PC-3 (cell line): Measurements from ENCODE around the gene ZNF396.

Experiments used
- CTCF ChIP-seq: fragments of 300-600 bp; sonication (generic); conservative IDR thresholded peaks from 2 replicates; pipeline ENCODE4 v1.5.1; 2017; ENCODE audit warnings: antibody characterized with exemption, low read depth, mild to moderate bottlenecking, low read length
- EZH2 ChIP-seq: fragments of 300-600 bp; sonication (generic); IDR thresholded peaks from one replicate; pipeline ENCODE4 v1.6.1; 2017; ENCODE audit warnings: antibody characterized with exemption, mild to moderate bottlenecking, low read length; ENCODE audit not compliant: unreplicated experiment

DNA sequence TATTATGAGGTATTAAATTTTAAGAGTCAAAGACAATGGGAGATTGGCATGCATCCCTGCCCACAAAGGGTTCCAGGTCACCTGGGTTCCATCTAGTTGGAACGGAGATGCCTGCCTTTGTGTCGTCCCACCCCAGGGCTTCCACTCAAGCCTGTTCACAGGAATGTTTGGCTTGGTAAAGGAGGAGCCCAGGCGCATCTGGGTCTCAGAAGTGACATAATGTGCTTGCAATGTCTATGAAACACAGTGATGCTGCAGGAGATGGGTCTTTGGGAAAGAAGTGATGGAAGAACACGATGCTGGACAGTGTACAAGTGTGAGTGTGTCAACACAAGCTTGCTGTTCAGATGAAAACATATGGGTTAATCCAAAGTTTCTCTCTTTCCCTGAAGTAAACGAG is 49.6 kb upstream of the ZNF396 start:
- TF ChIP-seq CTCF (no peak), EZH2 (no peak)
